ENCODE measurements around the gene ZNF862.

Gene ZNF862

DNA sequence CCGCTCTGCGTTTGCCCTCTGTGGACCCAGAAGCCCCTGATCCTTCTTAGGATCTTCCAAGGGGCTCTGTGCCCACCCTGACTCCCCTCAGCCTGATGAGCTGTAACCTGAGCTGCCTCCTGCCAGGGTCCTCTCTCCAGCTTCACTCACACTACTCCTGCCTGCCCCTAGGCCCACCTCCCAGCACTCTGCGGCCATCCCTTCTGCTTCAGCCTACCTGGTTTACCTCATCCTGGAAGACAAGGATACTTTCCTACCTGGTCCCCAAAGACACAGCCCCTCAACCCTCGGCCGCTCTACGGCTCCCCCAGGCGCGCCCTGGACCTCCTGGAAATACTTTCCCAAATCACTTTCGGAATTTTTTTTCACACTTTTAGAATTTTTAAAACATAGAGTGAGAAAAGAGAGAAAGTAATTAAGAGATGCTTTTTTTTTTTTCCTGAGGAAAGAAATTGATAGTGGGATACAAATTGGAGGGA, 6.4 kb upstream of the ZNF862 start:
- Histone ChIP-seq H3K4ac (ENCODE audit: low read depth, low read length) (no peak overlapping the region), H3K56ac (ENCODE audit: low read length) (no peak overlapping the region), H3K18ac (ENCODE audit: low read length) (no peak overlapping the region), H3K4me2 (ENCODE audit: low read length) (no peak overlapping the region), H3K4me1 (ENCODE audit: control insufficient read depth, low read depth, low read length) (no peaks in the 10 kb centered on the region), H2BK120ac (ENCODE audit: low read depth, low read length) (no peak overlapping the region), H4K5ac (ENCODE audit: low read length) (no peak overlapping the region), H3K79me2 (ENCODE audit: control insufficient read depth, insufficient read depth, low read length) (no peaks in the 10 kb centered on the region), H3K36me3 (ENCODE audit: control insufficient read depth, insufficient read depth, low read length) (no peaks in the 10 kb centered on the region), H2BK15ac (replicated peaks; ENCODE audit: low read depth) (no peak overlapping the region), H2BK5ac (ENCODE audit: low read length) (no peak overlapping the region), H3K9ac (ENCODE audit: low read length) (no peak overlapping the region), H3K23ac (ENCODE audit: low read length) (no peak overlapping the region), H3K27me3 (ENCODE audit: insufficient read depth, low read length, poor library complexity) (no peaks in the 10 kb centered on the region), H3K27ac (ENCODE audit: low read depth, low read length) (no peak overlapping the region), H4K8ac (ENCODE audit: low read depth, low read length) (no peak overlapping the region), H3K79me1 (ENCODE audit: low read length) (no peaks in the 10 kb centered on the region), H3K4me3 (ENCODE audit: low read length) (no peak overlapping the region), H2AK5ac (ENCODE audit: low read length) (no peak overlapping the region)
- WGBS (ENCODE audit: extremely low coverage, insufficient coverage, low lambda C conversion rate): no CpG with 5 or more reads among the region's 9 CpGs
- no peak for DNase-seq

DNA sequence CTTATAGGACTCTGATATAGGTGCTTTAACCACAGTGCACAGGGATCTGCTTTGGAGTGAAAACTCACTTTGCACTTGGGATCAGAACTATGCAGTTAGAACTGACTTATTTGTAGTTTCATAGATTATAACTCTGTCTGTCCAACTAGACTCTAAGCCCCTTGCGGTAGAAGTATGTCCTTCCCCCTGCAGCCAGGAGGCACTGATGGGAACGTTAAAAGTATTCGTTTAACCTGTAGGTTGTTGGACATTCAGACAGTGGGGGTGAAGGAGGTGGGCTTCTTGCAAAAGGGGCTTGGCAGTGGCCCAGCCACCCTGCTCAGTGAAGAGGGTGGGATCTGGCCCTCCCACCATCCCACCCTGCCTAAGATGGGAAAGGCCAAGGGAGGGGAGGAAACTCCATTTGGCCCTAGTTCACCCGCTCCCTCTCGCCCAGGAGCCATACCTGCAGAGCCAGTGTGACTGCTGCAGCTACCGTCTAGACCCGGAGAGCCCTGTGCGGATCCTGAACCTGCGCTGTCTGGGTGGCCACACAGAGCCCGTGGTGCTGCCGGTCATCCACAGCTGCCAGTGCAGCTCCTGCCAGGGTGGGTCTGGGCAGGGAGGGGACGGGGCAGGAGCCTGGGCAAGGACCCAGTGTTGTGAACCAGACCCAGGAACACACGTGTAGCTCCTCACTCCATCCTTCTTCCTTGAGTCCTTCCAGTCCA, 5.7 kb upstream of the ZNF862 start:
- Histone ChIP-seq H3K23ac (ENCODE audit: low read length) (no peak overlapping the region), H3K4me1 (ENCODE audit: control insufficient read depth, low read depth, low read length) (no peaks in the 10 kb centered on the region), H4K8ac (ENCODE audit: low read depth, low read length) (no peak overlapping the region), H2BK5ac (ENCODE audit: low read length) (no peak overlapping the region), H3K4me2 (ENCODE audit: low read length) (no peak overlapping the region), H3K18ac (ENCODE audit: low read length) (no peak overlapping the region), H4K5ac (ENCODE audit: low read length) (no peak overlapping the region), H3K79me1 (ENCODE audit: low read length) (no peaks in the 10 kb centered on the region), H3K4ac (ENCODE audit: low read depth, low read length) (no peak overlapping the region), H3K36me3 (ENCODE audit: control insufficient read depth, insufficient read depth, low read length) (no peaks in the 10 kb centered on the region), H3K27ac (ENCODE audit: low read depth, low read length) (no peak overlapping the region), H3K56ac (ENCODE audit: low read length) (no peak overlapping the region), H3K9ac (ENCODE audit: low read length) (no peak overlapping the region), H3K27me3 (ENCODE audit: insufficient read depth, low read length, poor library complexity) (no peaks in the 10 kb centered on the region), H2BK15ac (replicated peaks; ENCODE audit: low read depth) (no peak overlapping the region), H2AK5ac (ENCODE audit: low read length) (no peak overlapping the region), H3K4me3 (ENCODE audit: low read length) (no peak overlapping the region), H3K79me2 (ENCODE audit: control insufficient read depth, insufficient read depth, low read length) (no peaks in the 10 kb centered on the region), H2BK120ac (ENCODE audit: low read depth, low read length) (no peak overlapping the region)
- no peak for DNase-seq
- no CpG with 5 or more reads among the region's 13 CpGs for WGBS (ENCODE audit: extremely low coverage, insufficient coverage, low lambda C conversion rate)

DNA sequence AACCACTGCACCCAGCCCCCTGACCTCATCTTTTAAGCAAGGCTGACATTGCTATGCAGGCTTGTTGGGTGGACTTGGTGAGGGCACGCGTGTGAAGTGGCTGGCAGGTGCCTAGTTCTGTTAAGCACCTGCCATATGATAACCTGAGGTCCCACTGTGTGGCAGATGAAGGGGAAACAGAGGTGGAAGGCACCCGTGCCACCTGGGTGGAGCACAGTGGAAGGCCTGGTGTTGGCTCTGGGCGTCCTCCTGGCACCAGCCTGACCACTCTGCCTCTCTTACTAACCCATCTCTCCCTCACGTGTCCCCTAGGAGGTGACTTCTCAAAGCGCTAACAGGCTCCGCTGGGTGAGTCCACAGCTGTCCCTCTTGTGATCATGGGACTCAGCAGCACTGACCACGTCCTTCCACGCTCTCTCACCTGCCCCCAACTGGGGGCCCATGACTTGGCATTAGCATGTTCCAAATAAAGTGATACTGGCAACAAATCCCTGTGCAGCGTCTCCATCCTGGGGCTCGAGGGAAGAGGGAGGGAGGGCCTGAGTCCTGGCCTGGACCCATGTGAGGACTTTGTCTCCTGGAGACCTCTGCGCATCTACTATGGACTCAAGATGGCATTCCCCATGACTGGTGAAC, 4.6 kb upstream of the ZNF862 start:
- no peak overlapping the region for H3K18ac ChIP-seq (ENCODE audit: low read length)
- H2BK15ac ChIP-seq (replicated peaks; ENCODE audit: low read depth): no peak overlapping the region
- no peak overlapping the region for H3K27ac ChIP-seq (ENCODE audit: low read depth, low read length)
- no peak overlapping the region for H2AK5ac ChIP-seq (ENCODE audit: low read length)
- no peak overlapping the region for H2BK5ac ChIP-seq (ENCODE audit: low read length)
- no peaks in the 10 kb centered on the region for H3K79me2 ChIP-seq (ENCODE audit: control insufficient read depth, insufficient read depth, low read length)
- no peak overlapping the region for H3K9ac ChIP-seq (ENCODE audit: low read length)
- H3K23ac ChIP-seq (ENCODE audit: low read length): no peak overlapping the region
- no peak overlapping the region for H2BK120ac ChIP-seq (ENCODE audit: low read depth, low read length)
- H3K4me3 ChIP-seq (ENCODE audit: low read length): no peak overlapping the region
- no CpG with 5 or more reads among the region's 12 CpGs for WGBS (ENCODE audit: extremely low coverage, insufficient coverage, low lambda C conversion rate)
- H4K5ac ChIP-seq (ENCODE audit: low read length): no peak overlapping the region
- no peak overlapping the region for H4K8ac ChIP-seq (ENCODE audit: low read depth, low read length)
- no peak for DNase-seq
- H3K56ac ChIP-seq (ENCODE audit: low read length): no peak overlapping the region
- H3K27me3 ChIP-seq (ENCODE audit: insufficient read depth, low read length, poor library complexity): no peaks in the 10 kb centered on the region
- no peaks in the 10 kb centered on the region for H3K36me3 ChIP-seq (ENCODE audit: control insufficient read depth, insufficient read depth, low read length)
- H3K4me2 ChIP-seq (ENCODE audit: low read length): no peak overlapping the region
- H3K4me1 ChIP-seq (ENCODE audit: control insufficient read depth, low read depth, low read length): no peaks in the 10 kb centered on the region
- H3K4ac ChIP-seq (ENCODE audit: low read depth, low read length): no peak overlapping the region
- no peaks in the 10 kb centered on the region for H3K79me1 ChIP-seq (ENCODE audit: low read length)

- H3K18ac ChIP-seq (ENCODE audit: low read length): no peak overlapping the region
- H2AK5ac ChIP-seq (ENCODE audit: low read length): no peak overlapping the region
- no peak for DNase-seq
- no peaks in the 10 kb centered on the region for H3K36me3 ChIP-seq (ENCODE audit: control insufficient read depth, insufficient read depth, low read length)
- no peak overlapping the region for H3K4ac ChIP-seq (ENCODE audit: low read depth, low read length)
- H3K79me1 ChIP-seq (ENCODE audit: low read length): no peaks in the 10 kb centered on the region
- H3K9ac ChIP-seq (ENCODE audit: low read length): no peak overlapping the region
- H2BK15ac ChIP-seq (replicated peaks; ENCODE audit: low read depth): no peak overlapping the region
- no peak overlapping the region for H3K4me2 ChIP-seq (ENCODE audit: low read length)
- no peak overlapping the region for H3K23ac ChIP-seq (ENCODE audit: low read length)
- no peaks in the 10 kb centered on the region for H3K79me2 ChIP-seq (ENCODE audit: control insufficient read depth, insufficient read depth, low read length)
- no CpG with 5 or more reads among the region's 8 CpGs for whole genome bisulfite sequencing (ENCODE audit: extremely low coverage, insufficient coverage, low lambda C conversion rate)
- H4K5ac ChIP-seq (ENCODE audit: low read length): no peak overlapping the region
- H3K56ac ChIP-seq (ENCODE audit: low read length): no peak overlapping the region
- no peak overlapping the region for H3K4me3 ChIP-seq (ENCODE audit: low read length)
- no peak overlapping the region for H4K8ac ChIP-seq (ENCODE audit: low read depth, low read length)
- no peak overlapping the region for H2BK5ac ChIP-seq (ENCODE audit: low read length)
- H2BK120ac ChIP-seq (ENCODE audit: low read depth, low read length): no peak overlapping the region
- H3K27me3 ChIP-seq (ENCODE audit: insufficient read depth, low read length, poor library complexity): no peaks in the 10 kb centered on the region
- H3K27ac ChIP-seq (ENCODE audit: low read depth, low read length): no peak overlapping the region
- no peaks in the 10 kb centered on the region for H3K4me1 ChIP-seq (ENCODE audit: control insufficient read depth, low read depth, low read length)
Measured at GRCh38 chr7:149834601-149835000, 3.6 kb upstream of the ZNF862 start.

GRCh38 chr7:149836434-149836833, 1.7 kb upstream of the ZNF862 start:
- Histone ChIP-seq H3K4me2 (ENCODE audit: low read length) (no peak overlapping the region), H3K79me1 (ENCODE audit: low read length) (no peaks in the 10 kb centered on the region), H2BK5ac (ENCODE audit: low read length) (no peak overlapping the region), H2BK120ac (ENCODE audit: low read depth, low read length) (no peak overlapping the region), H3K27me3 (ENCODE audit: insufficient read depth, low read length, poor library complexity) (no peaks in the 10 kb centered on the region), H3K4me3 (ENCODE audit: low read length) (no peak overlapping the region), H3K23ac (ENCODE audit: low read length) (no peak overlapping the region), H3K56ac (ENCODE audit: low read length) (no peak overlapping the region), H3K27ac (ENCODE audit: low read depth, low read length) (no peak overlapping the region), H3K36me3 (ENCODE audit: control insufficient read depth, insufficient read depth, low read length) (no peaks in the 10 kb centered on the region), H3K4ac (ENCODE audit: low read depth, low read length) (no peak overlapping the region), H3K4me1 (ENCODE audit: control insufficient read depth, low read depth, low read length) (no peaks in the 10 kb centered on the region), H2AK5ac (ENCODE audit: low read length) (no peak overlapping the region), H3K79me2 (ENCODE audit: control insufficient read depth, insufficient read depth, low read length) (no peaks in the 10 kb centered on the region), H3K18ac (ENCODE audit: low read length) (no peak overlapping the region), H2BK15ac (replicated peaks; ENCODE audit: low read depth) (no peak overlapping the region), H4K8ac (ENCODE audit: low read depth, low read length) (no peak overlapping the region), H4K5ac (ENCODE audit: low read length) (no peak overlapping the region), H3K9ac (ENCODE audit: low read length) (no peak overlapping the region)
- no peak for DNase-seq
- no CpG with 5 or more reads among the region's 1 CpG for WGBS (ENCODE audit: extremely low coverage, insufficient coverage, low lambda C conversion rate)

Data from mesendoderm (in vitro differentiated cells).